DMS153 treated with DMSO at 0.1 percent for 48 hours (cell line): ENCODE results near the gene UNC5CL.
"Not testable (repeated sequence)": the region's sequence is repeated elsewhere in the genome, so short reads cannot be mapped to it uniquely, and the experiment has no call there.

Experiments used
- DNase-seq: peaks from one replicate; lab custom pipeline; 2025; ENCODE audit not compliant: unreplicated experiment; lab: John Stamatoyannopoulos, UW

Gene UNC5CL

GRCh38 chr6:41040101-41040939 is 1.3 kb upstream of the UNC5CL start:
- no peak for DNase-seq

DNA sequence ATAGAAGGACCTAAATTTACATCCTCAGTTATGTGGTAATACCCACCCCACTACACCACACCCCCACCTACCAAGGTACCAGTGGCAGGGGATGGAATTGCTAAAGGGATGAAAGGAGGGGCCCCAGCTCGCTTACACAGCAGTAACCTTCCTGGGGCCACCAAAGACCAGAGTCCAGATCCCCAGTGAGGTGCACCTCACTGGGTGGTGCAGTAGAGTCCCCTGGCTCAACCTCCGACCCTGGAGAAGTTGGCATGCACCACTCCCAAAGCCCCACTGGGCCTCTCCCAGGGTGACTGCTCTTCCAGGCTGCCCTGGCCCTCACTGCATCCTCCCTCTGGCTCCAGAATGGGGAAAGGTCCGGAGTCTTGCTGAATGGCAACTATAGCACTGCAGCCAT is 816 bp downstream of the UNC5CL start:
- no peak for DNase-seq

GRCh38 chr6:41037107-41037900 is 1.7 kb downstream of the UNC5CL start:
- no peak for DNase-seq

- no peak for DNase-seq
Measured at GRCh38 chr6:41036601-41037000, 2.4 kb downstream of the UNC5CL start.

- no peak for DNase-seq
Measured at GRCh38 chr6:41036186-41036585, 2.8 kb downstream of the UNC5CL start.

DNA sequence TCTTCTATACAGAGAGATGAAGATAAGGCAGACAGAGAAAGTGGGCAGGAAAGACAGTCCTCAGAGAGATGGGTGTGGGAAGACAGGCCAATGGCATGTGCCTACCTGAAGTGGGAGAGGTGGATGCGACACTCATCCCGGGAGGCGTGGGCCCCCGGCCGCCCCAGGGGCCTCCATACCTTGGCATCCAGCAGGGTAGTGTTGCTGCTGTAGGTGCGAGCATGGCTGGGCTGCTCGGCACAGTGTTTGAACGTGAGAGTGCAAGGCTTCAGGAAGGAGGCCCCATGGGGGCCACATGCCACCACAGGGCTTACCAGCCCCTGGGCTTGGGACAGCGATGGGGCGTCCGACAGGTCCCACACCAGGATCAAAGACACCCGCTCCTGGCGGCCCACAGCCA is 5.2 kb downstream of the UNC5CL start:
- no peak for DNase-seq

GRCh38 chr6:41032830-41033229 is 6.2 kb downstream of the UNC5CL start:
- DNase-seq, result no peak

GRCh38 chr6:41028561-41029412 is 10.2 kb downstream of the UNC5CL start:
- no peak for DNase-seq

DNA sequence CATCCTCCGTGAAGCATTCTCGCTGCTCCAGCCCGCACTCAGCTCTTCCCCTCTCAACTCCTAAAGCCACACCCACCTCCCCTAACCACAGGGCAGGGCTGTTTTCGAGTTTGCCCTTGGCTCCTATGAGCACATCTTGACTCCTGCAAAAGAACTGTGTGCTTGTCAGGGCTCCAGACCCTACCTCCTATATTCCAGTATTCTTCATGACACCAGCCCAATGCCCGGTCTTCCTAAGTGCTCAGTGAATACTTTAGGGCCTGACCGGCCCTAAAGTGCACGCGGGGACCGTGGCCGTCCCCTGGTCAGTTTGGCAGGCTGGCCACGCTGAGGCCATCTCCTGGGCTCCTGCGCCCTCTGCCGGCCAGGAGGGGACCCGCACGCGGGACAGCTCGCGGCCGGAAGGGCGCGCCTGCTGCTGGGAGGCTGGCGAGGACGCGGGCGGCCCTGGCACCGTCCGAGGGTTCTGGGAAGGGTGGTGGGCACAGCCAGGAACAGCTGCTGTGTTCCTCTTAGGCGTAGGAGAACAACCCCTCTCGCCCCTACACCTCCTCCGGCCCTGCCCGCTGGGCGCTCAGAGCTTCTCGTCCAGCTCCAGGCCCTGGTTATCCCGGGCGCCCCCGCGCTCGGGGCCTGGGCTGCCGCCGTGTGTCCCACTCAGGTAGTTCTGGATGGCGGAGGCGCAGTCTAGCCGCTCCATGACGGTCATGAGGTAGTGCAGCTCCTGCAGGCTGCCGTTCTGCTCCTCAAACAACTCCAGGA is 11.0 kb downstream of the UNC5CL start:
- peak; percentile 81 for DNase-seq

- peak; percentile 60 for DNase-seq
Measured at GRCh38 chr6:41027241-41027640, 11.8 kb downstream of the UNC5CL start.

DNA sequence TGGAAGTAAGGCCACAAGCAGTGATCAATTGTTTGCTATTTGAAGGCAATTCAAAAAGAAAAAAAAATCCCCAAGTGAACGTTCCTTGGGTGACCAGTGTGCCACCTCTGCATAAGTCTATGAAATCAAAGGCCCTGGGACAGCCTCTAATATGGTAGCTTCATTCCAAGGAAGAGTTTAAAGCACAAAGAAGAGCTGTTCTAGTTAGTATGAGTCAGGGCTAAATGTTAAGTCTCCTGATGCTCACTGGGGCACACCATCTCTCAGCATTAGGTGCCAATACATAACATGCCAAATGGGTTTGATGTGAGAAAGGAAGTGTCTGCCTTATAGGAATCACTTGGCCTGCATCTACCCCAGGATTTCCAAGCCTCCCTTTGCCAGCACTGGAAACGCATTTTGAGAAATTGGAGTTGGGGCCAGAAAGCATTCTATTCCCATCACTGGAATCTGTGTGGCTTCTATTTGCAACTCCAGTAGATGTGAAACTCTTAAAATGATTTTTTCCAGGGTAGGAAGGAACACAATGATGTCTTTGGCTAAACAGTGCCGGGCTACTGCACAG is 13.0 kb downstream of the UNC5CL start:
- no peak for DNase-seq

- no peak for DNase-seq
Measured at GRCh38 chr6:41023114-41023513, 15.9 kb downstream of the UNC5CL start.

DNA sequence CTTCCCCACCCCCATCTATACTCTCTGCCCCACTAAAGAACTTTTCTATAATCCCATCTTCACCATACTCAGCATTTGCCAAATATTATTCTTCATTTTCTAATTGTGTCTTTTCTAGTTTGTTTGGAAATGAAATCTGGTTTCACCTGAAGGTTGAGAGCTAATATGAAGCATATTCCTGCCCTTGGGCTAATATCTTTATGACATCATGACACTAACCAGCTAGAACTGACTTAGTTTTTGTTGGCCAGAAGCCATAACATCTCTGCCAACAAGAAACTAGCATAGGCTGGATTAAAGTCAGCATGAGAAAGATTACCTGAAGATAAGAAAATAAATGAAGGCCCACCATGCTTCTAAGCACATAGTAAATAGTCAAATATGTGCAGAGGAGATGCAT is 16.7 kb downstream of the UNC5CL start:
- no peak for DNase-seq

DNA sequence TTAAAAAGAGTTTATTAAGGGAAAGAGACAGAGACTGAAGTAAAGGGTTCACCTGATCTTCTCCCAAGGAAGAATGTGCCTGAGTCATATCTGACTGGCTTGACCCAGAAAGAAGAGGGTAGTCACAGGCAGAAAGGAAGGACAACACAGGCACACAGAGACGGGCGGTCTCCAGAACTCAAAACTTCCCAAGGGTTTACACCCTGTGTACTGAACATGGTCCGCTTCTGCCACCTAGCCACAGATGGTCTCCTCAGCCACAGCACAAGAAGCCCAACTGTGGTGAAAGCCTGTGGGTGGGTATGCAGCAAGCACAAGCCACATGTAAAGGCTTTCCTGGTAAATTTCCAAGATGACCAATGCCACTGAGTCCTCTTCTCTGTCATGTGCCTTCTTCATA is 17.2 kb downstream of the UNC5CL start:
- DNase-seq, result no peak

DNA sequence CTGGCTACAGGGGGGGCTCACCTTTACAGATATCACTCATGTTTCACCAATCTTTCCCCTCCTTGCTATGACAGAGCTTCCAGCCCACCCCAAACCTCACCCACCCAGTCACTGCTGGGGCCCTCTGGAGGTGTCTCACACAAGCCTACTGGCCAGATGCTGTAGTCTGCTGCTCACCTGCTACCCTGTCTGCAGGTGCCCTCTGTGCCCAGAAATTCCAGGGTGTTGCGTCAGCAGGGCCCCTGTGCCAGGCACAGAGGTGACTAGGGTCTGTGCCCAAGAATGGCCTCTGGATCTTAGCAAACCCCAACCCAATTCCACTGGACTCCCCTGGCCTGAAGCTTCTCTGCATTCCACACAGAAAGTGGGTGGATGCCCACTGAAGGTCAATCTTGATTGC is 21.4 kb downstream of the UNC5CL start:
- DNase-seq, result no peak

GRCh38 chr6:41015860-41016259 is 23.2 kb downstream of the UNC5CL start:
- not testable (repeated sequence) for DNase-seq

GRCh38 chr6:41014780-41015179 is 24.2 kb downstream of the UNC5CL start:
- no peak for DNase-seq

GRCh38 chr6:41013466-41014153 is 25.4 kb downstream of the UNC5CL start:
- no peak for DNase-seq

DNA sequence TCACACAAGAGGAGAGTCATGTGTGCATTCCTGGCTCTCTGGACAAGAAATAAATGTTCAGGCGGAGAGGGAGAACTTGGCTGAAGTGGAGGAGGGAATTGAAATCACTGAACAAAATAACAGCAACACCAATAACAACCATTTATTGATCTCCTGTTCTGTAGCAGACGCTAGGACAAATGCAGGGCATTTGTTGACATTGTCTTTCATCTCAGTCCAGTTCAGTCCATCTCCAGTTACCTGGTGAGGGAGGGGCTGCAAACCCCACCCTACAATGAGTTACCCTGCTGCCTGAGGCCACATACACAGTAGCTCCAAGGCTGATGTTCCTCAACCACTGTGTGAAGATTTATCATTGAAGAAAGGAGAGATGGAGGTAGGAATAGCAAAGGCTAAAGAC is 27.3 kb downstream of the UNC5CL start:
- no peak for DNase-seq

DNA sequence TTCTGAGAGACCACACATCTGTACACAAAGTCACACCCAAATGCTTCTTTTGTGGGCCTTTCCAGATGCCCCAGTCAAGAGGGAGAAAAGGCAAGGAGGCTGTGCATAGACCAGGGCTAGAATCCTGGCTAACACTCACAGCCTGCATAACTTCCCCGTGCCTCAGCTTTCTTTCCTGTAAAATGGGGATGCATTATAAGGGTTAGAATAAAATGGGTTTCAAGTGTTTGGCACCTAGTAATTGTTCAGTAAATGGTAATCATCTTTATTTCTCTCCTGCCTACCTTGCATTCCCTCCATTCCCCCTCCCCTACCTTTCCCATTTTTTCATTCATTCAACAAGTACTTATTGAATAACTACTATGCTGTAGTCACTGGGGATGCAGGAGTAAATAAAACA is 29.4 kb downstream of the UNC5CL start:
- DNase-seq, result no peak
